Stimulated activated CD8-positive, alpha-beta memory T cell treated with anti-CD3 and anti-CD28 coated beads, Interleukin-4, amount 100 ng/mL, for 1 hour (primary cell): ENCODE results near the gene DCLK1.

ENCODE experiments used
- DNase-seq, 2 donors: peaks; one replicate each; pipeline ENCODE4 v3.0.0-alpha.2; 2020; ENCODE audit warnings: low read depth in 2 of 2, low spot score in 1 of 2

Gene DCLK1

DNA sequence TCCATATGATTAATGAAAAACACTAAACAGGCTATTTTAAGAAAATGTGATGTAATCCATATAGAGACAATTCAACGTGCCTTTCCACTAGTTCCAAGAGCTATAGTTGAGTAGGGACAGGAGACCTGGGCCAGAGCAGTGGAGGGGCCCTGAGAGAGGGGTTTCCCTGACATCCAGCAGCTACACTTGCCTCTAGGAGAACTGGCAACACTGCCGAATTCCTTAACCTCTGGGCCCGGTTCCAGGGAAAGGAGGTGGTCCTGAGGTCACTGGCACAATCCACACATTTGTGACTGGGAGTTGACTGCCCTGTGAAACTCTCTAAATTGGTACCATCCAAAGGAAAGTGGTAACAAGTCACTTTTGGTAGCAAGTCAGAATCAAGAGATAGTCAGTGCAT lies 264.4 kb downstream of the DCLK1 start:
- DNase-seq = no peak

DNA sequence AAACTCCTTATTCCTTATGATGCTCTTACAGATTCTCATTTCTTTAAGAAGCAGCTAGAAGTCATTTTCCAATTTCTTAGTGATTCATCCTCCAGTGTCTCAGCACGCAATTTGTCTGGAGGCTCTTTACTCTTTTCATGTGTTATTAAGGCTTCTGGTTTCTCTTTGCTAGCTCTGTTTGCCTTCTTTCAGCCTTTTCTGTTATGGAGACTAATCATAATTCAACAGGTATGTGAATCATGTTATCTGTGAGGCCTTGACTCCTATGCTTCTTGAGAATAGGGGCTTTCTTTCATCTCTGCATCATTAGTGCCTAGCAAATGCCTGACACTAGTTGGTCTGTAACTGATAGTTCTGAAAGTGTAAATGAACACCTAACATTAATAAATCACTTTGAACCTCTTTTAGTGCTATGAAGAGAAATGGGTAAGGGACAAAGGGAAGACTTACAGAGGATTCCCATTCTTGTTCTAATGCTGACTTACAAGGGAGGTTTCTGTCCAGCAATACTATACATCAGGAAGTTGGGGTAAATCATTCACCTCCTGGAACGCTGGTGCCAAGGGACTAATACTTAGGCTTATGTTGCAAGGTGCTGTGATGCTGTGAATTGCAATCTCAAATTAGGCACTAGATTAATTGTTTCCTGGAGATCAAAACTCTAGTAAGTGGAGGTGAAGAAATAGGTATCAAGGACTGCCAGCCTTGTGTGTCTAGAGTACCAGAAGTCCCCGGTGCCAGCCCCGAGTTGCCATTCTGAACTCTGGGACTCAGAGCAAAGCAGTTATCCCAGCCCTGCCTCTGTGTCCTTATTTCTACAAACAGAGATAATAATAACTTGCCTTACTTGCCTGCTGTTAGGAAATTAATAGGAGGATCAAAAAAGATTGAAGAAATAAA lies 265.6 kb downstream of the DCLK1 start:
- DNase-seq = no peak

DNA sequence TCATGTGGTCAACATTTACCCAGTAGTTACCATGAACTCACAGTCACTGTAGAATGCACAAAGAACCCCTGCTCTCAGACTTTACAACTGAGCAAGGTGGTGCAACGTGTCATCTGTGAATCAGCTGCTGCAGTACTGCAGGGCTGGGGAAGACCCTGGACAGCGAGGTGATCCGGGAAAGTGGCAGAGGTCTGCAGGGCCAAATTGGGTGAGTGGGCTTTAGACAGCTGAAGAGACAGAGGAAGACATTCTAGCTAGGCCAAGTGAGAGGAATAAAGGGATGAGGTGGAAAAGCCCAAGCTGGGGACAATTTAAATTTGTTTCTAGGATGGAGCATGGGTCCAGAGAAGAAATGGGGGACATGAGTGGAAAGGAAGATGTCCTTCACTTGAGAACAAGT lies 270.5 kb downstream of the DCLK1 start:
- no peak for DNase-seq

DNA sequence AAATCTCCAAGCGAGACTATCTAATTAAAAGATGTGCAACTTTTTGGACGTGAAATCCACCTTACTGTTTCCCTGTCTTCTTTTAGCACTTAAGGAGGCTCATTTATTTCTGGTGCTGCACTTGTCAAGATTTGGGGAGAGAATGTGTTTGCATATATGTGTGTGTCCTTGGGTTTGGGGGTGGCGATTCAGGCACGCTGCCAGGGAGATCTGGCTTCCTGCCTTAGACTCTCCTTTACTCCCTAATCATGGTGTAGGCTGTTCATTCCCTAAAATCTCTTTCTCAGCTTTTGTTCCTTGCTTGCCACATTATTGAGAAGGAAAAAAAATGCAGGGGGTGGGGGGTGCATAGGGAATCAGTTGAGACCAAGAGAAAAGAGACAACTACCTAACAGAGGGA lies 271.2 kb downstream of the DCLK1 start:
- DNase-seq = no peak

DNA sequence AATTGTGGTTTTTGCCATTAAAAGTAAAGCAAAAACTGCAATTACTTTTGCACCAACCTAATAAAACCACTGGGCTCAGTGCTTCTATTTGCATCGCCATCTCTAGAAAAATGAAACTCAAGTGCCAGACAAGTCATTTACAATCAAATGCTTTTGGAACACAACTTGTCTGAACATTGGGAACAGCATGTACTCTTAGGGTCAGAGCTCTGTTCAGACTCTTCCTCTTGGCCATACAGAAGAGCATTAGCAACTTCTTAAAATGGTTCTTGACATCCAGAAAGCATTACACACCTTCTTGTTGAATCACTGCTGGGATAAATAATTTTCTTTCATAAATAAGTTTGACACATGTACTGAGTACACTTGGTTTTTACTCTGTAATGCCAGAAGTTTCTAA lies 272.5 kb downstream of the DCLK1 start:
- no peak for DNase-seq

DNA sequence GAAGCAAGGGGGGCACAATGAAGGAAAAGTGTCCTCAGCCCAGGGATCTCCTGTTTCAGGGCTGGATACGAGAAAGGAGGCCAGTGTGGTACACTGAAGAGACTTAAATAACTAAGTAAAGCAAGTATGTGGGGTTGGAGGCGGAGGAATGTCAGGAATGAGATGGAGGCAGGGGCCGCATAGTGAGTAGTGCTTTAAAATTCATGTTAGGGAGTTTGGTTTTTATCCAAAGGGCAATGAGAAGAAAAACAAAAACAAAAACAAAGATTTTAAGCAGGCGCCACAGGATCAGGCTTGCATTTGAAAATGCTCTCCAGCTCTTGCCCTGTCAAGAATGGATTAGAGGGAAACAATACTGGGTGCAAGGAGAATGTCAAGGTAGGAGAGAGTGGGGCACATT lies 273.4 kb downstream of the DCLK1 start:
- no peak for DNase-seq

DNA sequence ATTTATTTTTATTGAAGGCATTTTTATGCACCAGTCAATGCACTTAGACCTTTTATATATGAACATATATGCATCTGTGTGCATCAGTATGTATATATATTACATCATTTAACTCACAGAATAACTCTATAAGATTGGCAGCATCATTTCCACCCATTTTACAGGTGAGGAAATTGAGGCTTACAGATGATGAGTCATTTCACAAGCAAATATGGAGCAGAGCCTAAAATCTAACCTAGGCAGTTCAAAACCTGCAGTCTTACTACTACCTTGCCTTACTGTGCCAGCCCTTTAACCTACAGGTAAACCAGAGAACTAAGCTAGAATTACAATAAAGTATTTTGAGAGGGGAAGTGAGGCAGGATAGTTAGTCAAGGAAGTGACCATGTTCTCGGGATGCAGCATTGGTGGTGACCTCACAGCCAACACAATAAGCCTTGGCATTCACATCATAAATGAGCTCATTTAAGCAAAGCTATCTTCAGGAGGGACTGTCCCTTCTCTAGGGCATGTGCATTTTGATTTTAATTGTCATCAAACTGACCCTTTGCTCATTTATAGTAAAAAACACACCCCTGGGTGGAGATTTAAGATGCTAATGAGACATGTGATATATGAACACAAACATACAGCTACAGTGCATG lies 274.3 kb downstream of the DCLK1 start:
- DNase-seq = no peak

- DNase-seq = no peak
Observed at GRCh38 chr13:35856084-35856483, 275.1 kb downstream of the DCLK1 start.

- DNase-seq = no peak
Observed at GRCh38 chr13:35855531-35856019, 275.6 kb downstream of the DCLK1 start.

GRCh38 chr13:35854286-35854685 lies 276.9 kb downstream of the DCLK1 start:
- DNase-seq = no peak

DNA sequence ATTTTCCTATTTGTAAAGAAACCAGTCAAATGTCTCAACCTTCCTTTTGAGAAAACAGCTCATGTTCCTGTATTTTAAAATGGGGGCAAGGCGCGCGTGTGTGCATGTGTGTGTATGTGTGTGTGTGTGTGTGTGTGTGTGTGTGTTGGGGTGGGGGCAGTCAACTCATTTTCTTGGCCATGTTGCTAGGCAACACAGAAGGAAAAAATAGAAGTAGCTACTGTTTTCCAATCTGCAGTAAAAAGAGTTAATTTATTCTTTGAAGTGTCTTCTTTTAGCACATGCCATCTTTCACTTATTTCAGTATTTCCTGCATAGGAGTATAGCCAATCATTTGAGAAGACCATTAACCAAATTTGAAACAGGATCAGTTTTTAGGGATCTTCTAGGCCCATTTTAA lies 279.3 kb downstream of the DCLK1 start:
- no peak for DNase-seq

DNA sequence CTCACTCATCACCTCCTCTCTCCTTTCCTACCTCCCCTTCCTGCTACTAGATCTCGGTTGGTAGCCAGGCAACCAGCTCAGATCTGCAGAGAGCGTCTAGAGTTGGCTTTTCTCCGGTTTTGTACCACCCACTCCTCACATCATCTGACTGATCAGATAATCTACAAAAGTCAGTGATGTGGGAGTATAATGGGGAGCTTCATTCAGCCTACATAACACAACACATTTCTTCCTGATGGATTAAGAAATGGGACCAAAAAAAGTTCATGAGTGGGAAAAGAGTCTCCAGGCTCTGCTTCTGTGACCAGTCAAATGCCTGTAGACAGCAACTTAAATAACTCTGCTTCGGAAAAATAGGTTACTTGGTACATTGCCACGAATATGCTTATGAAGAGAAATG lies 279.8 kb downstream of the DCLK1 start:
- DNase-seq = no peak

GRCh38 chr13:35850569-35850968 lies 280.6 kb downstream of the DCLK1 start:
- DNase-seq = no peak

DNA sequence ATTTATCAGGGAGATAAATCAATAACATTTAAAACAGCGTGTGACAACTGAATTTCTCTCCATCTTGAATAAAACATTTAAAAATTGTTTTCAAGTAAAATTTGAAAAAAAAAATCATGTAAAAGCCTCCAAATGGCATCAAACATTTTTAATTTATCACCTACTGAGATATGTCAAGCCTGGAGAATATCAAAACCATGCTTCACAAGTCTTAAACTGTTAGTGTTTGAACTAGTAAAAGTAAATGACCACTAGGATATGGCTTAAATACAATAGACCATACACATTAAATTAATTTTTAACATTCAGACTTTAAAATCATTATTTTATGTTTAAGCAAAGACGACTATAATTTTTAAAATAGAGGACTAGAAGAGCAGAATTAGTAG lies 281.9 kb downstream of the DCLK1 start:
- no peak for DNase-seq

DNA sequence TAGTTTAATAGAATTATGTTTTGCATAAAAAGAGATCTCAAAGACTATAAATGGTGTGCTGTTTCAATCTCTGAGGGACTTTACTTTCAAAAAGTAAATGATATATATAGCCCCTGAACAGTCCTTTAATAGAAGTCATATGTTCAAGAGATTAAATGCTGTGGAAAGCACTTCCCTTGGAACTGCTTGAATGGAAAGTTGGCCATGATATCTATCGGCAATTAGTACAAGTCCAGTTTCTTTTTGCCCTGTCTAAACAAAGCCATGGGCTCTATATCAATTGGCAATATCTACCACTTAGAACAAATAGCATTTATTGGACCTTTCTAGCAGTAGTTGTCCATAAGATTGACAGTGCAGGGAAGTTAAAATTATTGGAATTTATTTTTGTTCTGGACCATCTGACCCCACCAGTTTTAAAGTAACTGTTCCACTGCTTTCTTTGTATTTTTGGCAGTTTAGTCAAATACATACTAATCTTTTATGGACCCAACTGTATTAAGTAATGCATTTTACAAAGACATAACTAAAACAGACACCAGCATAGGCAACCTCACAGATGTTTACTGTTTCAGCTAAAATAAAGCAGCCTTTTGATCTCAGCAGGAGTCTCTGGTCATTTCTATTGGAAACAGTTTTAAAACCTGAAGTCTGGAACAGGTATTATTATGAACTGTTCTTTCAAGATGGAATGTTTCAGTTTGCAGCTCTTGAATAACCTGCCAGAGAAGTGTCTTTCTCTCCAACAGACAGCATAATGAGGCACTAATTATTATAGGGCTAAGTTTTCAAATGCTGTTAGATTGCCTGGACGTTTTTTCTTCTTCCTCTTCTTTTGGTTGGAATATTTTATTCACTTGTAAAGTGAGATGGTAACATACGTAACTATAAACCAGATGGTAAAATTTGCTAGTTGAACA lies 282.6 kb downstream of the DCLK1 start:
- no peak for DNase-seq

DNA sequence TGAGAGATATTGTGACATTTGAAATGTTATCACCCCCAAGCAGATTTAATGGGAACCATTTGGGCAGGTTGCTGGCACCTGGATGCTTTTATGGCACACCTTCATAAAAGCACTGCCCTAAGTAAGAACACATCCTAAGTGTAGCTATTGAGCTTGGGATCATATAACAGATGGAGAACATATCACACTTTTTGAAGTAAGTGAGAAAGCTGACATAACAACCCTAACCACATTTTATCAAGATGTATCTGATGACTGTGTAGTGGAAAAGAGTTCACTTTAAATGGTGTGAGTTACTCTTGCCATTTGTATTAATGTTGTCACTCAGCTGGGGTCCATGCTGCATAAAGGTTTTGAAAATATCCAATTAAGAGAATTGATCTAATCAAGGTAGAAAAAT lies 287.9 kb downstream of the DCLK1 start:
- no peak for DNase-seq

DNA sequence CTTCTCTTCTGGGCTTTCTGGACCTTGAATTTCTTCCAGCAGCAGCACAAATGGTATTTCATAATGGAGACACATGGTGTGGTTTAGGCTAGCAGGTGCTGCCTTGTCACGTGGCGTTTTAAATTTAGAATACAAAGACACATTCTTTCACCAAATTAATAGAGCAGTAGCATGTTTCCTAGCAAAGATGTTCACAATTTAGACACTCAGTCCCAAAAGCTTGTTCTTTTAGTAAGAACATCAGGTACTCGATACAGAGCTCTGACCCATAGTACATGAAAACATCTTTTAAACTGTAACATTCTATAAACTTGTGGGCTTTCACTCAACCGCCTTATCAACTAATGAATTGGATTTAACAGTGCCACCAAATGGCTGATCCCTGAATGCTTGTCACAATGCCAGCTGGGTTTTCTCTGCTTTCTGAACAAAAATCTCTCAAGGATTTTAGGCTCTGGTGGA lies 290.1 kb downstream of the DCLK1 start:
- no peak for DNase-seq

- no peak for DNase-seq
Observed at GRCh38 chr13:35839806-35840205, 291.4 kb downstream of the DCLK1 start.

DNA sequence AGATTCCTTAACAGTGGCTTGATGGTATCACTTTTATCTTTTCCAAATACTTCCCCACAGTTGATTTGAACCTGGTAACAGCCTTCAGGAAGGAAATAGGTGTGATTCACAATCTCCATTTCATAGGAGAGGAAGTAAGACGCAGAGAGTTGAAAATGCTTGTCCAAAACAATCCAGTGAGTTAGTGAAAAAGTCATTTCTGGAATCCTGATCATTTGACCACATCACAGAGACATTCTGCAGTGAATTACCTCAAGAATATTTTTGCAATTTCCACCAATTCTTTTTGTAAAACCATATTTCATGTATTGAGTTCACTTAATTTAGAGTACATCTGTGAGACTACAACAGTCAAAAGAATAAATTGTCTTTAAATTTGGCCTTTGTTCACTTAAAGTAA lies 292.8 kb downstream of the DCLK1 start:
- DNase-seq = no peak

- no peak for DNase-seq
Observed at GRCh38 chr13:35836446-35836845, 294.7 kb downstream of the DCLK1 start.

DNA sequence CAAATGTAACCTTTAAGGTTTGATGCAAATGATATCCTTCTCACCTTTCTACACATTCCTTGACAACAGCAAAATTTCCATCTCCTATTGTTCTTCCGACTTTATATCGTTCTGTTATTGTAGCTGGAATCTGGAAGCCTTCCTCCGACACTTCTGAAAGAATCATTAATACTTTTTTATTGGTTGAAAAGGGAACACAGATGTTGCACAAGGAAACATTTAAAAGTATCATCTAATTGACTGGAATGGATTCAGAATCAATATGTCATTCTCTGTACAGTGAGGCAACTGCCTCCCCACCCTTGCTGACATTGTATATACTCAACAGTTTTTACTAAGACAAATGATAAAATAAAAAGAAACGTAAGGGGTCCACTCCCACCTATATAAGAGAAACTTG lies 295.2 kb downstream of the DCLK1 start:
- no peak for DNase-seq
